ENCODE results near the gene CARD19. TPM values are rescaled to one million over a fixed set of nuclear protein-coding genes. Genes with fewer than 3 reads are reported as not detected.

The CARD19 gene
- total RNA-seq, 1 donor from 2014 or later: 35.8 TPM

- Mint-ChIP-seq H3K36me3 (ENCODE audit: unreplicated experiment) (no peaks in the 10 kb centered on the region), H3K27me3 (ENCODE audit: unreplicated experiment) (peaks cover 17% of the 10 kb centered on the region), H3K4me1 (ENCODE audit: unreplicated experiment) (peaks cover 5% of the 10 kb centered on the region), H3K4me3 (ENCODE audit: unreplicated experiment) (no peak overlapping the region), H3K9me3 (ENCODE audit: unreplicated experiment) (no peaks in the 10 kb centered on the region), H3K27ac (ENCODE audit: unreplicated experiment) (no peak overlapping the region)
- DNase-seq (ENCODE audit: extremely low spot score, unreplicated experiment): no peak
- TF ChIP-seq, protein P1, sequence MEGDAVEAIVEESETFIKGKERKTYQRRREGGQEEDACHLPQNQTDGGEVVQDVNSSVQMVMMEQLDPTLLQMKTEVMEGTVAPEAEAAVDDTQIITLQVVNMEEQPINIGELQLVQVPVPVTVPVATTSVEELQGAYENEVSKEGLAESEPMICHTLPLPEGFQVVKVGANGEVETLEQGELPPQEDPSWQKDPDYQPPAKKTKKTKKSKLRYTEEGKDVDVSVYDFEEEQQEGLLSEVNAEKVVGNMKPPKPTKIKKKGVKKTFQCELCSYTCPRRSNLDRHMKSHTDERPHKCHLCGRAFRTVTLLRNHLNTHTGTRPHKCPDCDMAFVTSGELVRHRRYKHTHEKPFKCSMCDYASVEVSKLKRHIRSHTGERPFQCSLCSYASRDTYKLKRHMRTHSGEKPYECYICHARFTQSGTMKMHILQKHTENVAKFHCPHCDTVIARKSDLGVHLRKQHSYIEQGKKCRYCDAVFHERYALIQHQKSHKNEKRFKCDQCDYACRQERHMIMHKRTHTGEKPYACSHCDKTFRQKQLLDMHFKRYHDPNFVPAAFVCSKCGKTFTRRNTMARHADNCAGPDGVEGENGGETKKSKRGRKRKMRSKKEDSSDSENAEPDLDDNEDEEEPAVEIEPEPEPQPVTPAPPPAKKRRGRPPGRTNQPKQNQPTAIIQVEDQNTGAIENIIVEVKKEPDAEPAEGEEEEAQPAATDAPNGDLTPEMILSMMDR (IDR thresholded peaks at IDR 0.05): no peak
Observed at GRCh38 chr9:93059715-93060578, 36.1 kb upstream of the CARD19 start.

DNA sequence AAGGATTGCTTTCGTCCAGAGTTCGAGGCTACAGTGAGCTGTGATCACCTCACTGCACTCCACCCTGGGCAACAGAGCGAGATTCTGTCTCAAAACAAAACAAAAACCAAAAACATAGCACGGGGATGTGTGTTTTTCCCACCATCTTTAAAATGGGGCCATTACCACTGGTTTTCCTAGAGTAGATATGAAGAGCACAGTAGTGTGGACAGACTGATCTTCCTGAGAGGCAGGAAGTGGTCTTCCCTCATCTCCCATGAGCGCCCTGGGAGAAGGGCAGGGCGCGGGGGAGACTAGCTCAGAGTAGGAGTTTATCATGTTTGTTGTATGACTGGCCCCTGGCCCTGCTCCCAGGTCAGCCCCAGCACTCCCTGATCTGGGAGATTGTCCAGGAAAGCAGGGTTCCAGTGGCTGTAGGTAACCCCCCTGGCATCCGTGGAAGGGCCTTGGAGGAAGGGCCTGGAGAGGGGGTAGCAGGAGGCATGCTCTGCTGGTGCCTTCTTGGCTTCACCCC, 35.2 kb upstream of the CARD19 start:
- Mint-ChIP-seq H3K27me3 (ENCODE audit: unreplicated experiment) (peaks cover 20% of the 10 kb centered on the region), H3K36me3 (ENCODE audit: unreplicated experiment) (no peaks in the 10 kb centered on the region), H3K27ac (ENCODE audit: unreplicated experiment) (no peak overlapping the region), H3K4me1 (ENCODE audit: unreplicated experiment) (peaks cover 5% of the 10 kb centered on the region), H3K4me3 (ENCODE audit: unreplicated experiment) (no peak overlapping the region), H3K9me3 (ENCODE audit: unreplicated experiment) (no peaks in the 10 kb centered on the region)
- TF ChIP-seq, protein P1 (IDR thresholded peaks at IDR 0.05): no peak
- no peak for DNase-seq (ENCODE audit: extremely low spot score, unreplicated experiment)

- DNase-seq (ENCODE audit: extremely low spot score, unreplicated experiment): no peak
- Mint-ChIP-seq H3K4me1 (ENCODE audit: unreplicated experiment) (peaks cover 5% of the 10 kb centered on the region), H3K9me3 (ENCODE audit: unreplicated experiment) (no peaks in the 10 kb centered on the region), H3K4me3 (ENCODE audit: unreplicated experiment) (no peak overlapping the region), H3K36me3 (ENCODE audit: unreplicated experiment) (no peaks in the 10 kb centered on the region), H3K27me3 (ENCODE audit: unreplicated experiment) (peaks cover 23% of the 10 kb centered on the region), H3K27ac (ENCODE audit: unreplicated experiment) (no peak overlapping the region)
- TF ChIP-seq, protein P1 (IDR thresholded peaks at IDR 0.05): no peak
Observed at GRCh38 chr9:93061260-93061751, 34.7 kb upstream of the CARD19 start.

DNA sequence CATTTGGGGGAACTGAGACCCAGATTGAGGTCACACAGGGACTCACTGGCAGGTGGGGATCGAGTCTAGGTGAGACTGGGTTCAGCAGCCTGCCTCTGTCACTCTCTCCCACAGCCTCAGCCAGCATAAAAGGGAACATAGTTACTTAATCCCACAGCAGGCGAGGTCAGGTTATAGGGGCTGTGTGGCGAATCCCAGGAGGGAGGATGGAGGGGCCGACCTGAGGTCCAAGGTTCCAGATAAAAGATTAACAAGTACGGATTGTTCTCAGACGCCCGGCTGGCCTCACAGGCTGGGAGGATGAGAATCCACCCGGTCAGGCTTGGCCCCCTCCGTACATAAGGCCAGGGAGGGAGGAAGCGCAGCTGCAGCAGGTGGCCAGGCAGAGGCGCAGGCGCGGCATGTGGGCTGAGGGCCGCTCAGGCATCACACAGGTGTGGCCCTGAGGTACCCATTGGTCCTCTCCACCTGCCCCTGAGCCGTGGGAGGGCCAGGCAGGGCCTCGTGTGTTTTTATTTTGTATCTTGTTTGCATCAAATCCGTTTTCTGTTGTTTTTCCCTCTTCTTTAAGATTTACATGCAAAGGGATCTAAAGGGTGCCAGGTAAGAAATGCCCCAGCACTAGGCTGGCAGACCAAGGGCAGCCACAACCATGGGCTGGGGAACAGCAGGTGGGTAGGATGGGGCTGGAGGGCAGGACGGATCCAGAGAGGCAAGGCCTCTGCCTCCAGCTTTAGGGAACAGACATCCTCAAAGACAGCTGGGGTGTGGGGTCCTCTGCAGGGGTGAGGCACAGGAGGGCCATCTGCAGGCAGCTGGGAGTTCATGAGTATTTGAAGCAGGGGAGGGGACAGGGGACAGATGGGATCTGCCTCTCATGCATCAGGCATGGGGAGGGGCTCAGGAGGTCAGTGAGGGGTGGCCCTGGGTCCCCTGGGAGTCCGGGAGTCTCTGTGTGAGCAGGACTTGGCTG, 33.9 kb upstream of the CARD19 start:
- Mint-ChIP-seq H3K4me1 (ENCODE audit: unreplicated experiment) (peaks cover 5% of the 10 kb centered on the region), H3K27ac (ENCODE audit: unreplicated experiment) (no peak overlapping the region), H3K9me3 (ENCODE audit: unreplicated experiment) (no peaks in the 10 kb centered on the region), H3K27me3 (ENCODE audit: unreplicated experiment) (peaks cover 26% of the 10 kb centered on the region), H3K36me3 (ENCODE audit: unreplicated experiment) (no peaks in the 10 kb centered on the region), H3K4me3 (ENCODE audit: unreplicated experiment) (no peak overlapping the region)
- no peak for DNase-seq (ENCODE audit: extremely low spot score, unreplicated experiment)
- TF ChIP-seq, protein P1 (IDR thresholded peaks at IDR 0.05): no peak
